ENCODE results near the gene PNMA1. TPM values are rescaled to one million over a fixed set of nuclear protein-coding genes. Genes with fewer than 3 reads are reported as not detected.

Gene PNMA1
- total RNA-seq, 1 experiment from 2014 or later = 43.3 TPM

DNA sequence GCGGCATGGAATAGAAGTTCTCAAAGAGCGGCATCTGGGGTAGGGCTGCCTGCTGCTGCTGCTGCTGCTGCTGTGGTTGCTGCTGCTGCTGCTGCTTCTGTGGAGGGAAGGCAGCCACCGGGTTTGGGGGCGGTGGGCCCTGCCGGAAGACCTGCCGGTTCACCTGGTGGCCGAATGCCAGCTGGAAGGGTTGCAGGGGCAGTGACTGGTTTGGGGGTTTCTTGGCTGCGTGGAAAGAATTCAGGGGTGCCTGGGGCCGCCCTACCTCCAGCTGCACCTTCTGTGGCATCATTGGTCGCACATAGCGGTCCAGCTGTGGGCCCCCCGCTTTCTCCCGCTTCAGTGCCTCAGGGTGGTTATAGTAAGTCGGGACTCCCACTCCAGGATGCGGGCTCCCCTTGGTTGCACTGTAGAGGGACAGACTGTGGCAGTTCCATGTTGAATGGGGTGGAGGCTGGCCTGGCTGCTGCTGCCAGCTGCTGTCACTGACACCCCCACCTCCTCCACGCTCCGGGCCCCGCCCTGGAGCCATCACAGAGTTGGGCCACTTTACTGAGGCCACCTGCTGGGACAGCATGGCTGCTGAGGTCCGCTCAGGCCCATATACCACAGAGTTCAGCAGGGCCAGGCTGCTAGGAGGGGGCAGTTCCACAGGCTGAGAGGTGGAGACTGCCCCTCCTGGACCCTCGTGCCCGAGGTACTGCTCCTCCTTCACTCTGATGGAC lies 25.2 kb upstream of the PNMA1 start:
- ChIA-PET CTCF (interaction anchor here (0.5 to 5.7 kb wide), 6 partner anchors 11 to 87 kb away, joined by 3 to 59 read pairs (median 6); no protein-coding TSS in a partner anchor), POLR2A (interaction anchor here (0.9 to 9.8 kb wide), 5 partner anchors 13 to 53 kb away, joined by 3 to 296 read pairs (median 59); a partner anchor contains a TSS)

DNA sequence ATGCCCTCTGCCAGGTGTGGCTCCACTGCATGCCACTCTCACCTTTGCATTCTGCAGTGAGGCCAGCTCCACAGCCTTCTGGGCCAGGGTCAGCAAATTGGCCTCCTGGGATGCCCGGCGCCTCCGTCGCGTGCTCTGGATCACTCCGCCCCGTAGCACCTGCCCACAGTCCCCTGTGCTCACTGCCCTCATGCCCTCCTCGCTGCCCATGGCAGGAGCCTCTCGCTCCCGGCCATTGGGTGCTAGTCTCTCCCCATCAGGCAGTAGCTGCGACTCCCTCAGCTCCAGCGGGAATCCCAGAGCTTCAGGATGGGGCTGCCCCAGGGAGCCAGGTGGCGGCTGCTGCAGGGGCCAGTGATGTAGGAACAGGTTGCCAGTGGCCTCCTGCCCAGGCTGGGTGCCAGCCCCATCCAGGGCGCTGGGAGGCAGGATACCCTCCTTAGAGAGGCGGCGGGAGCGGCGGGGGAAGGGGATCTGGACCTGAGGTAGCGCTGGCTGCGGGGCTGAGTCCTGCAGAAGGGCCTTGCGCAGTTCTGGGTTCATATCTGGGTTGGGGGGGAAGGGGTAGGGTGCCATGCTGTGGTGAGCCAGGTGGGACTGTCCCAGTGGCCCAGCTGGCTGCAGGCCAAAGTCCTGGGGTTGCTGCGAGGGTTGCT lies 24.5 kb upstream of the PNMA1 start:
- no TSS peak for BruUV-seq (replicated peaks)
- H3K4me1 Mint-ChIP-seq (ENCODE audit: insufficient read depth, unreplicated experiment) = peaks cover 39% of the 10 kb centered on the region
- no peak overlapping the region for H3K4me3 Mint-ChIP-seq (ENCODE audit: unreplicated experiment)
- no peak overlapping the region for H3K27ac Mint-ChIP-seq (ENCODE audit: low read depth, unreplicated experiment)
- intact Hi-C loops (cut with micrococcal nuclease) = no loop called here
- TF ChIP-seq, protein P1, sequence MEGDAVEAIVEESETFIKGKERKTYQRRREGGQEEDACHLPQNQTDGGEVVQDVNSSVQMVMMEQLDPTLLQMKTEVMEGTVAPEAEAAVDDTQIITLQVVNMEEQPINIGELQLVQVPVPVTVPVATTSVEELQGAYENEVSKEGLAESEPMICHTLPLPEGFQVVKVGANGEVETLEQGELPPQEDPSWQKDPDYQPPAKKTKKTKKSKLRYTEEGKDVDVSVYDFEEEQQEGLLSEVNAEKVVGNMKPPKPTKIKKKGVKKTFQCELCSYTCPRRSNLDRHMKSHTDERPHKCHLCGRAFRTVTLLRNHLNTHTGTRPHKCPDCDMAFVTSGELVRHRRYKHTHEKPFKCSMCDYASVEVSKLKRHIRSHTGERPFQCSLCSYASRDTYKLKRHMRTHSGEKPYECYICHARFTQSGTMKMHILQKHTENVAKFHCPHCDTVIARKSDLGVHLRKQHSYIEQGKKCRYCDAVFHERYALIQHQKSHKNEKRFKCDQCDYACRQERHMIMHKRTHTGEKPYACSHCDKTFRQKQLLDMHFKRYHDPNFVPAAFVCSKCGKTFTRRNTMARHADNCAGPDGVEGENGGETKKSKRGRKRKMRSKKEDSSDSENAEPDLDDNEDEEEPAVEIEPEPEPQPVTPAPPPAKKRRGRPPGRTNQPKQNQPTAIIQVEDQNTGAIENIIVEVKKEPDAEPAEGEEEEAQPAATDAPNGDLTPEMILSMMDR (IDR thresholded peaks at IDR 0.05; ENCODE audit: unreplicated experiment) = no peak
- H3K27me3 Mint-ChIP-seq (ENCODE audit: insufficient read depth, unreplicated experiment) = no peaks in the 10 kb centered on the region
- H3K9me3 Mint-ChIP-seq (ENCODE audit: unreplicated experiment) = no peaks in the 10 kb centered on the region
- DNase-seq (ENCODE audit: unreplicated experiment) = no peak
- ChIA-PET POLR2A (interaction anchor here (4.5 to 9.8 kb wide), 3 partner anchors 12 to 48 kb away, joined by 59 to 296 read pairs (median 106); a partner anchor contains a TSS), CTCF (interaction anchor here (0.9 to 5.7 kb wide), 4 partner anchors 10 to 88 kb away, joined by 4 to 59 read pairs (median 8); no protein-coding TSS in a partner anchor)
- peaks cover 73% of the 10 kb centered on the region for H3K36me3 Mint-ChIP-seq (ENCODE audit: insufficient read depth, unreplicated experiment)

More for the DNA sequence above, 25.2 kb upstream of the PNMA1 start:
- H3K27ac Mint-ChIP-seq (ENCODE audit: low read depth, unreplicated experiment) = peak overlapping the region; percentile 63
- TF ChIP-seq, protein P1 (IDR thresholded peaks at IDR 0.05; ENCODE audit: unreplicated experiment) = no peak
- no peaks in the 10 kb centered on the region for H3K27me3 Mint-ChIP-seq (ENCODE audit: insufficient read depth, unreplicated experiment)
- no peaks in the 10 kb centered on the region for H3K9me3 Mint-ChIP-seq (ENCODE audit: unreplicated experiment)
- H3K4me1 Mint-ChIP-seq (ENCODE audit: insufficient read depth, unreplicated experiment) = peaks cover 45% of the 10 kb centered on the region
- TSS peak; percentile 22 for BruUV-seq (replicated peaks)
- intact Hi-C loops (cut with micrococcal nuclease) = no loop called here
- no peak overlapping the region for H3K4me3 Mint-ChIP-seq (ENCODE audit: unreplicated experiment)
- peaks cover 72% of the 10 kb centered on the region for H3K36me3 Mint-ChIP-seq (ENCODE audit: insufficient read depth, unreplicated experiment)
- no peak for DNase-seq (ENCODE audit: unreplicated experiment)

DNA sequence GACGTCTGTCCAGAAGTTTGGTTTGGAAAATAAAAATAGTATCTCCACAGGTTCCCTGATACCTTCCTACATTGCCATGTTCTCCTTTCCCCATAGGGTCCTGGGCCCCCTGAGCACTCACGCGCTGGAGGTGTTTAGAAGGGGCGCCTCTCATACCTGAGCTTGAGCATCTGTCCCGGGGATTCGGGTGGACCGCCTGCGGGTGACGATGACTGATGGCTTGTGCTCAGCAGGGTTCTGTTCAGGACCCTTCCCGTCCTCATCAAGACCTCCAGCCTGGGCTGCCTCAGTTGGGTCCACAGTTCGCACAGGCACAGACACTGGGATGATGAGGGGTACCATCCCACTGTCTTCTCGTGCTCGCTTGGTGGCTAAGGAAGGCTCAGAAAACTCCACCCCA lies 22.7 kb upstream of the PNMA1 start:
- H3K36me3 Mint-ChIP-seq (ENCODE audit: insufficient read depth, unreplicated experiment) = peaks cover 84% of the 10 kb centered on the region
- TF ChIP-seq, protein P1 (IDR thresholded peaks at IDR 0.05; ENCODE audit: unreplicated experiment) = no peak
- intact Hi-C loops (cut with micrococcal nuclease) = no loop called here
- peaks cover 21% of the 10 kb centered on the region for H3K4me1 Mint-ChIP-seq (ENCODE audit: insufficient read depth, unreplicated experiment)
- no TSS peak for BruUV-seq (replicated peaks)
- H3K4me3 Mint-ChIP-seq (ENCODE audit: unreplicated experiment) = no peak overlapping the region
- H3K27ac Mint-ChIP-seq (ENCODE audit: low read depth, unreplicated experiment) = no peak overlapping the region
- POLR2A ChIA-PET = no interaction called here
- no peaks in the 10 kb centered on the region for H3K27me3 Mint-ChIP-seq (ENCODE audit: insufficient read depth, unreplicated experiment)
- no peaks in the 10 kb centered on the region for H3K9me3 Mint-ChIP-seq (ENCODE audit: unreplicated experiment)
- no peak for DNase-seq (ENCODE audit: unreplicated experiment)
- CTCF ChIA-PET = no interaction called here

DNA sequence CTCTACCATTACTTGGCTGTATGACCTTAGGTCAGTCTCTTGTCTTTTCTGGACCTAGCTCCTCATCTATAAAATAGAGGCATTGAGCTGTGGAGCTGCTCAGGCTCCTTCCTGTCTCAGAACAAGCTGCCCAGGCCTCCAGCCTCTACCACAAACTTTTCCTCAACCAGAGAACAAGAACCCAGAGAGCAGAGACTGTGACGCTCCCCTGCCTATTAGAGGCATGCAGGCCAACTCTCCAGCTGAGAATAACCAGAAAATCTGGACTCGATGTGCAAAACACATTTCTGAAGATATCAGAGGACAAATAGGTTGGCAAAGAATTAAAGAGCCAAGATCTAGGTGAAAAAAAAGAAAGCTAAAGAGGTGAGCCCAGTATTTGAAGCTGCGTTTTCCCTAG lies 17.8 kb upstream of the PNMA1 start:
- ChIA-PET POLR2A (interaction anchor here (0.6 to 3.2 kb wide), 6 partner anchors 9 to 147 kb away, joined by 3 to 13 read pairs (median 4); no protein-coding TSS in a partner anchor), CTCF (interaction anchor here (0.6 to 1.8 kb wide), 6 partner anchors 9 to 149 kb away, joined by 3 to 8 read pairs (median 4); no protein-coding TSS in a partner anchor)
- Mint-ChIP-seq H3K27ac (ENCODE audit: low read depth, unreplicated experiment) (peak overlapping the region; percentile 35), H3K27me3 (ENCODE audit: insufficient read depth, unreplicated experiment) (no peaks in the 10 kb centered on the region), H3K9me3 (ENCODE audit: unreplicated experiment) (no peaks in the 10 kb centered on the region), H3K4me3 (ENCODE audit: unreplicated experiment) (no peak overlapping the region), H3K4me1 (ENCODE audit: insufficient read depth, unreplicated experiment) (peaks cover 11% of the 10 kb centered on the region), H3K36me3 (ENCODE audit: insufficient read depth, unreplicated experiment) (peaks cover 93% of the 10 kb centered on the region)
- TF ChIP-seq, protein P1 (IDR thresholded peaks at IDR 0.05; ENCODE audit: unreplicated experiment) = no peak
- intact Hi-C loops (cut with micrococcal nuclease) = no loop called here
- no peak for DNase-seq (ENCODE audit: unreplicated experiment)
- no TSS peak for BruUV-seq (replicated peaks)
